Measurements from ENCODE around the gene USB1.
"Not testable (repeated sequence)": the region's sequence is repeated elsewhere in the genome, so short reads cannot be mapped to it uniquely, and the experiment has no call there.

The USB1 gene

GRCh38 chr16:57970319-57970718, 30.9 kb upstream of the USB1 start:
- no peak for DNase-seq

GRCh38 chr16:57970970-57971369, 30.2 kb upstream of the USB1 start, which contains the start of gene CNGB1:
Gene CNGB1 (minus strand): TSS chr16:57971128. CDS start chr16:57967286, 3,842 bp downstream.
- DNase-seq, result no peak

- DNase-seq, result no peak
These were observed 29.4 kb upstream of the USB1 start for GRCh38 chr16:57971848-57972247.

GRCh38 chr16:57972306-57972705, 28.9 kb upstream of the USB1 start:
- DNase-seq, result no peak

GRCh38 chr16:57976331-57976796, 24.8 kb upstream of the USB1 start:
- DNase-seq, result no peak

GRCh38 chr16:57977418-57978069, 23.7 kb upstream of the USB1 start:
- peak in 1 of 4 experiments; percentile 20 for DNase-seq

- not testable (repeated sequence) for DNase-seq
These were observed 23.1 kb upstream of the USB1 start for GRCh38 chr16:57978070-57978465.

GRCh38 chr16:57979006-57979585, 22.1 kb upstream of the USB1 start:
- no peak for DNase-seq

GRCh38 chr16:57981636-57982035, 19.6 kb upstream of the USB1 start:
- no peak for DNase-seq

GRCh38 chr16:57982385-57982784, 18.8 kb upstream of the USB1 start:
- DNase-seq, result no peak

- peak; percentile 50 to 79 (median 68) for DNase-seq
These were observed 16.6 kb upstream of the USB1 start for GRCh38 chr16:57984443-57985203.

GRCh38 chr16:57985204-57986181, 15.7 kb upstream of the USB1 start:
- no peak for DNase-seq

GRCh38 chr16:57986196-57986595, 15.0 kb upstream of the USB1 start:
- DNase-seq, result no peak

- DNase-seq, result no peak
These were observed 13.6 kb upstream of the USB1 start for GRCh38 chr16:57987441-57988177.

- DNase-seq, result no peak
These were observed 12.3 kb upstream of the USB1 start for GRCh38 chr16:57988929-57989328.

GRCh38 chr16:57991551-57992059, 9.6 kb upstream of the USB1 start:
- DNase-seq, result no peak

GRCh38 chr16:57992084-57992483, 9.1 kb upstream of the USB1 start:
- DNase-seq, result no peak

GRCh38 chr16:57993438-57993837, 7.8 kb upstream of the USB1 start:
- no peak for DNase-seq

GRCh38 chr16:57993897-57994296, 7.3 kb upstream of the USB1 start:
- no peak for DNase-seq

GRCh38 chr16:57994361-57994760, 6.8 kb upstream of the USB1 start:
- DNase-seq, result no peak

- peak; percentile 70 to 88 (median 84) for DNase-seq
These were observed 6.4 kb upstream of the USB1 start for GRCh38 chr16:57994778-57995177.

All from suppressor macrophage (primary cell).